Chondrocyte (in vitro differentiated cells): Measurements from ENCODE around the gene ABCA9. TPM values are rescaled to one million over a fixed set of nuclear protein-coding genes. Genes with fewer than 3 reads are reported as not detected.
"Not testable (repeated sequence)": the region's sequence is repeated elsewhere in the genome, so short reads cannot be mapped to it uniquely, and the experiment has no call there.

Source experiments
- DNase-seq: peaks from one replicate; pipeline ENCODE4 v3.0.0; 2021; ENCODE audit warnings: mixed read lengths, low spot score
- H3K27ac Mint-ChIP-seq: one replicate; pipeline ENCODE4 v1.8.0; 2021; ENCODE audit warnings: mild to moderate bottlenecking, moderate library complexity, mixed read lengths; ENCODE audit not compliant: unreplicated experiment
- H3K27me3 Mint-ChIP-seq: 2 replicates; pipeline ENCODE4 v1.8.0; 2021; ENCODE audit warnings: low read depth, mixed read lengths
- H3K36me3 Mint-ChIP-seq: 2 replicates; pipeline ENCODE4 v1.8.0; 2021; ENCODE audit warnings: low read depth, mixed read lengths
- H3K4me1 Mint-ChIP-seq: 2 replicates; pipeline ENCODE4 v1.8.0; 2021; ENCODE audit warnings: low read depth, mild to moderate bottlenecking, mixed read lengths
- H3K4me3 Mint-ChIP-seq: one replicate; pipeline ENCODE4 v1.8.0; 2021; ENCODE audit warnings: mild to moderate bottlenecking, moderate library complexity, mixed read lengths; ENCODE audit not compliant: unreplicated experiment
- H3K9me3 Mint-ChIP-seq: 2 replicates; pipeline ENCODE4 v1.8.0; 2021; ENCODE audit warnings: low read depth, mixed read lengths
- total RNA-seq: library from RNA; stranded (reverse); gene quantifications from 3 replicates; pipeline ENCODE4 v1.2.1, GENCODE V29; 2021
- TF ChIP-seq, protein P1 (sequence below): fragments of 200-600 bp; sonication (generic); IDR thresholded peaks from 2 replicates; pipeline ENCODE4 v1.5.0; 2021; ENCODE audit warnings: antibody characterized with exemption, mild to moderate bottlenecking, moderate library complexity

Gene ABCA9
- total RNA-seq, 1 donor from 2014 or later = 0.05 TPM

- Mint-ChIP-seq H3K4me3 (no peak overlapping the region), H3K9me3 (no peaks in the 10 kb centered on the region), H3K4me1 (no peaks in the 10 kb centered on the region), H3K36me3 (no peaks in the 10 kb centered on the region), H3K27ac (no peak overlapping the region), H3K27me3 (no peaks in the 10 kb centered on the region)
- TF ChIP-seq, protein P1, sequence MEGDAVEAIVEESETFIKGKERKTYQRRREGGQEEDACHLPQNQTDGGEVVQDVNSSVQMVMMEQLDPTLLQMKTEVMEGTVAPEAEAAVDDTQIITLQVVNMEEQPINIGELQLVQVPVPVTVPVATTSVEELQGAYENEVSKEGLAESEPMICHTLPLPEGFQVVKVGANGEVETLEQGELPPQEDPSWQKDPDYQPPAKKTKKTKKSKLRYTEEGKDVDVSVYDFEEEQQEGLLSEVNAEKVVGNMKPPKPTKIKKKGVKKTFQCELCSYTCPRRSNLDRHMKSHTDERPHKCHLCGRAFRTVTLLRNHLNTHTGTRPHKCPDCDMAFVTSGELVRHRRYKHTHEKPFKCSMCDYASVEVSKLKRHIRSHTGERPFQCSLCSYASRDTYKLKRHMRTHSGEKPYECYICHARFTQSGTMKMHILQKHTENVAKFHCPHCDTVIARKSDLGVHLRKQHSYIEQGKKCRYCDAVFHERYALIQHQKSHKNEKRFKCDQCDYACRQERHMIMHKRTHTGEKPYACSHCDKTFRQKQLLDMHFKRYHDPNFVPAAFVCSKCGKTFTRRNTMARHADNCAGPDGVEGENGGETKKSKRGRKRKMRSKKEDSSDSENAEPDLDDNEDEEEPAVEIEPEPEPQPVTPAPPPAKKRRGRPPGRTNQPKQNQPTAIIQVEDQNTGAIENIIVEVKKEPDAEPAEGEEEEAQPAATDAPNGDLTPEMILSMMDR = no peak
- DNase-seq = no peak
Observed at GRCh38 chr17:68969101-68969500, 91.6 kb downstream of the ABCA9 start.

DNA sequence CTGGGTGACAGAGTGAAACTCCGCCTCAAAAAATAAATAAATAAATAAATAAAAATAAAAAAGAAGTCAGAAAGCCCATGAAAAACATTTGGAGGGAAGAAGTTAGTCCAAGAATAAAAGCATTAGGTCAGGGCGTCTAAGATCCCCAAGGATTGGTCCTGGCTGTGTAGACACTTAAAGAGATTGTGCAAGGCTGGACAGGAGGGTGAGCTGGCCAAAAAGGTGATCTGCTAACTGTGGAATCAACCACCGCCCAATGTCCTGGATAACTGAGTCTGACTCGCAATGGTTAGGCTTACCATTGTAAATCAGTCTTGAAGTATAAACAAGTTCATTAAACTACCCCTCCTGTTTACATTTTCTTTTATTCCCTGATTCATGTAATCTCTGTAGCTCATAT is 96.8 kb downstream of the ABCA9 start:
- Mint-ChIP-seq H3K4me1 (no peaks in the 10 kb centered on the region), H3K9me3 (no peaks in the 10 kb centered on the region), H3K27me3 (no peaks in the 10 kb centered on the region)

DNA sequence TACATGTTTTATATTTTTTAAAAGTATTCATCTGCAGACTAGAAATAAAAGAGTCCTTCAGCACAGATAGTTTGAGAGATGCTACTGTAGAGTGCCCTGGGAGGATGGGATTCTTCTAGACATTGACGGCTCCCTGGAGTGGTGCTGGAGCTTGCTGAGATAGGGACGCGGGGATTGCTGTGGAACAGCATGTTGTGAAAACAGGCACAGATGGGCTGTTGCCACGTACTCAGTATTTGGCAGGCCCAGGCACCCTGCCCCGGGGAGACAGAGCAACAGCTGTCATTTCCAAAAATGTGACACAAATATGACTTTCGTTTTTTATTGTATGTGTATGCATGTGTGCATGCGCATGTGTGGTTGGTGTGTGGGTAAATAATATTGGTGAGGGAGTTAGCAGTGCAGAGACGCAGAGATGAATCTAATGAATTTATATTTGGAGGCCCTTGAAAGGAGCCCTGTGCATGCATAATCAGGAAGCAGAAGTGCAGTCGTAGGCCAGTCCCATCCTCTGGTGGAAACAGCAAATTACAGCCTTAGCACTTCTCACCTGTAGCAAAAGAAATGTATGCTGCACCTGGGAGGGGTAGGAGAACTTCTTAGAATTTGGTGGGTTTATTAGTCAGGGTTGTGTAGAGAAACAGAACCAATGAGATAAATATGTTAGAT is 99.4 kb downstream of the ABCA9 start:
- Mint-ChIP-seq H3K9me3 (no peaks in the 10 kb centered on the region), H3K36me3 (no peaks in the 10 kb centered on the region), H3K4me3 (no peak overlapping the region), H3K27me3 (no peaks in the 10 kb centered on the region), H3K4me1 (no peaks in the 10 kb centered on the region), H3K27ac (no peak overlapping the region)
- DNase-seq = no peak
- TF ChIP-seq, protein P1 = no peak

More for the DNA sequence above, 96.8 kb downstream of the ABCA9 start:
- no peak for DNase-seq
- H3K27ac Mint-ChIP-seq = no peak overlapping the region
- H3K4me3 Mint-ChIP-seq = no peak overlapping the region
- TF ChIP-seq, protein P1 = no peak
- no peaks in the 10 kb centered on the region for H3K36me3 Mint-ChIP-seq

DNA sequence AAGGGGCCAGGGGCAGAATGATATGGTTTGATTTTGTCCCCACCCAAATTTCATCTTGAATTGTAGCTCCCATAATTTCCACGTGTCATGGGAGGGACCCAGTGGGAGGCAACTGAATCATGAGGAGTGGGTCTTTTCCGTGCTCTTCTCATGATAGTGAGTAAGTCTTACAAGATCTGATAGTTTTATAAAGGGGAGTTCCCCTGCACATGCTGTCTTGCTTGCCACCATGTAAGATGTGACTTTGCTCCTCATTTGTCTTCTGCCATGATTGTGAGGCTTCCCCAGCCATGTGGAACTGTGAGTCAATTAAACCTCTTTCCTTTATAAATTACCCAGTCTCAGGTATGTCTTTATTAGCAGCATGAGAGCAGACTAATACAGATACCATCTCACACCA is 101.6 kb downstream of the ABCA9 start:
- not testable (repeated sequence) for H3K4me3 Mint-ChIP-seq, DNase-seq, H3K9me3 Mint-ChIP-seq, H3K36me3 Mint-ChIP-seq, H3K27me3 Mint-ChIP-seq, H3K27ac Mint-ChIP-seq
- H3K4me1 Mint-ChIP-seq = peaks cover 16% of the 10 kb centered on the region

DNA sequence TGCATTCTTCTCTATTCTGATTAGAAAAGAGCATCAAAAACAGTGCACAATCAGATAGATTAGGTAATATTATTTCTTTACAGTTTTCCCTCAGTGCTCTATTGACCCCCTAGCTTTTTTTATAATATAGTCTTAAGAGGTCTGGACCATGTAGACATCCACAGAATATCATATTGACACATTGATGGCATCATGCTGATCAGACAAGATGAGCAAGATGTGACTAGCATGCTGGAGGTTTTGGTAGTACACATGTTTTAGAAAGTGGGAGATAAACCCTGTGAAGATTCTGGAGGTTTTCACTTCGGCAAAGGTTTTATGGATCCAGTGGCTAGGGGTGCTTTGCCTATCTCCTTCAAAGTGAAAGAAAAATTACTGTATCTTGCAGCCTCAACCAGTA is 102.8 kb downstream of the ABCA9 start:
- DNase-seq = no peak
- Mint-ChIP-seq H3K4me1 (peaks cover 25% of the 10 kb centered on the region), H3K4me3 (no peak overlapping the region), H3K27ac (no peak overlapping the region), H3K27me3 (no peaks in the 10 kb centered on the region), H3K36me3 (no peaks in the 10 kb centered on the region), H3K9me3 (no peaks in the 10 kb centered on the region)
- TF ChIP-seq, protein P1 = no peak
